NOMO-1 treated with DMSO at 0.1 percent for 48 hours (cell line): Measurements from ENCODE around the gene DDC.

Experiments used
- DNase-seq: peaks from one replicate; lab custom pipeline; 2025; ENCODE audit not compliant: unreplicated experiment; lab: John Stamatoyannopoulos, UW

Gene DDC

DNA sequence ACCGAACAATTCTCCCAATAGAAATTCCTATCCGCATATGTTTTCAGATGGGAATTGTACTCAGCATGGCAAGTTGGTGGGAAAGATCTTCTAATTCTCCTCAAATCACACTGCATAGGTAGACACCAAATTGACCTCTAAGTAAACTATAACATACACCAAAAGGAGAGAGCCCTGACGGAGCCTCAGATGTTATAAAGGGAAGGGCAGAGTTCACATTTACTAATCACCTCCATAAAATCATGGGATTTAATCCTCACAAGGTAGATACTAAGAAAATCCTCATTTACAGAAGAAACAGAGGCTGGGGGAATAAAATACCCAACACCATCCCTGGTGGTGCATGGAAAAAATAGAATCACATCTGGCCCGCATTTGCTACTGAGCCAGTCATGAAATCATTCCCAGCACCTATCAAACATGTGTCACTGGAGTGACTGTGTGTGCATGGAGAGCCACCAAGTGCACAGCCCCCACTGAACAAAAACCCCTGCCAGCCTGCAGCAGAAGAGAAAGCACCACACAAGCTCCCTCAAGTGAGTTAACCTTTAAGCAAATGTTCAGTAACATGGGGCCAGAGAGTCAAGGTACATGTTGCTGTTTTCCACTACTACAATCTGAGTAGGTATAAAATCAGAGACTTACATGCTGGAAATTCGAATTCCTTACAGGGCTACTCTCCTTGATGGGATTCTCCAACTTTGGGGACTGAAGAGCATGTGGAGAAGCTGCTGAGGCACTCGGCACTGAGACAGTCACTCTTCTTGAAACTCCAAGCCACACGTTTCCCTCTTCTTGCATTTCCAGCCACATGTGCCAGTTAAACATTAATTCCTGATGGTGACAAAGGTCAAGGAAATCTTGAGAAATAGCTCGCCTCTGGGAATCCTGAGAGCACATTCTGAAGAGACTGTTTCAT, at the start of gene DDC:
Gene DDC, minus strand, starts transcription at position 766 of the 919 bp plus-strand sequence. CDS start 21,320 bp downstream, outside the sequence.
- DNase-seq: no peak

DNA sequence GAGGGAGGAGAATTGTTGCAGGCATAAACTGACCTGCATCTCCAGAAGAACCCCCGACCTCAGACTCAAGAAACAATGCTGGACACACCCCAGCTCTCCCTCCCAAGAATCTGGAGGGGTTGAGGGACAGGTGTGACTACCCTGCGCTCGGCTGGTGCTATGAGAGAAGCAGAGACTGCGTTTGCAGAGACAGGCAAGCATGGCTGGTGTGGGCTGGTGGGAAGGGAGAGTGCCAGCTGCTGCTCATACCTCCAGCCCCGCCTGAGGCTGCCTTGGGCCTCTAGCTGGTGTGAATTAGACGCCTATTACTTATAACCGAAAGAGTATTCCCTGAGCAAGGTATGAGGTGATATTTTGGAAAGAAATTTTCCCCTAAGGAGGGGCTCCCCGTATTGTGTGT, 48.3 kb upstream of the DDC start:
- DNase-seq: no peak

- DNase-seq: no peak
Measured at GRCh38 chr7:50612704-50613103, 47.5 kb upstream of the DDC start.

- peak; percentile 93 for DNase-seq
Measured at GRCh38 chr7:50610521-50611277, 45.5 kb upstream of the DDC start.

GRCh38 chr7:50608196-50608906, 43.1 kb upstream of the DDC start:
- no peak for DNase-seq

DNA sequence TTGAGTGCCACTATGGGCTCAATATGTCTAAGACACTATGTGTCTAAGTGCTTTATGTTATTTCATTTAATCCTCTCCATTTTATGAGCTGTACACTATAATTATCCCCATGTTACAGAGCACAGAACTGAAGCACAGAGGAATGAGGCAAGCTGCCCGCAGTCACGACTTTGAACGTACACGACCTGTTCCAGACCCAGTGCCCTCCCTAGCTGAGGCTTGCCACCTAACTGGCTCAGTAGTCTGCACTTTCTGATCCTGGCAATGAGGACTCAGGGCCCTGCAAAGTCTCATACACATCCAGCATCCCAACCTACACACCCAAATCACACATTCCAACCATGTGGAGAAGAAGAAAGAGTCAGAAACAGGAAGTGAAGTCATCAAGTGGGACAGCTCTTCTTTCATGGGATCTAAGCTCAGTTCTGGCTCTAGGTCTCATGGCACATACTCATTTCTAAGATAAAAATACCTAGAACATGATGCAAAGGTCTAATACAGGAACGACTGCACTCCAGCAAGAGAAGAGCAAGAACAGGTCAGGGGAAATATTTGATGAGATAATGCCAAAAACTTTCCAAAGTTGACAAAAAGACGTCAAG, 42.4 kb upstream of the DDC start:
- no peak for DNase-seq

DNA sequence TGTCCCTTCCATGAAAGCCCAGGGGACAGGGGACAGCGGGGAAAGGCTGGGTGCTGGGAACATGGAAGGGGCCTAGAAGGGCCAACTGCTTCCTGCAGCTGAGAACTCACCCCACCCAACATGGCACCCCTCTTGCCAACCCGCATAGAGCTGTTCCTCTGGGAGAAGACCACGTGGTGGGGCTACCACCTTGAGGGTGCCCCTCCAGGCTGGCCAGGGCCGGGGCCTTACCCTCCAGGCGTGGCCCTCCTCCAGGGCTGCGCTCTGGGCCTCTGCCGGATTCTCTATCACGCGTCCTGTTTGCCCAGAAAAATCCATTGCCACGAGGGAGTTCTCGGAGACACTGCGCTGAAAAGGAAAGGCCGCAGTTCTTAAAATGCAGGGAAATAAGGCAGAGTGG, 39.9 kb upstream of the DDC start:
- no peak for DNase-seq

GRCh38 chr7:50603287-50603686, 38.1 kb upstream of the DDC start:
- DNase-seq: no peak

GRCh38 chr7:50599385-50599784, 34.2 kb upstream of the DDC start:
- no peak for DNase-seq

GRCh38 chr7:50598460-50599343, 33.5 kb upstream of the DDC start:
- DNase-seq: no peak

GRCh38 chr7:50596484-50596883, 31.3 kb upstream of the DDC start:
- no peak for DNase-seq

DNA sequence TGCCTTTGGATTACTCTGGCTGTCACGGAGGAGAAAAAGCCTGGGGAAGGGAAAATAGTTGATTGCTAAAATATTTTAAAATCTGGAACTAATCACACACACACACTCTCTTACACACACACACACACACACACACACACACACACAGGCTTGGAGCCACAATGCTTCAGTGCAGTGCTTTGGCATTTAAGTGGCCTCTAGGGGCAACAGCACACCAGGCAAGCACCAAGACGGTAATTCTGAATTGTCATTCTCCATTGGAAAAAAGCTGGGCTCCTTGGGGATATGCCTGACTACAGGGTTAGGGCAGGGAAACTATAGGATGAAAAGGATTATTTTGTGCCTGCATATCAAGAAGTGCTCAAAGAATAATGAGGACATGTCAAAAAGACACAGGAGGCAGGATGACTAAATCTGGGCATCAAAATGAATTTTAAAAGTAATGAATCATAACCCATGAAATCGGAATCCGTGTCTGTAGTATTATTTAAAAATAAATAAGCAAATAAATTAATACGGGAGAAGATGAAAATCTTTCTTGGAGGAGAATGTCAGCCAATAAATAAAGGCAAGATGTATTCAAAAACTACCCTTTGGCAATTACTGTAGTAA, 30.4 kb upstream of the DDC start:
- no peak for DNase-seq

DNA sequence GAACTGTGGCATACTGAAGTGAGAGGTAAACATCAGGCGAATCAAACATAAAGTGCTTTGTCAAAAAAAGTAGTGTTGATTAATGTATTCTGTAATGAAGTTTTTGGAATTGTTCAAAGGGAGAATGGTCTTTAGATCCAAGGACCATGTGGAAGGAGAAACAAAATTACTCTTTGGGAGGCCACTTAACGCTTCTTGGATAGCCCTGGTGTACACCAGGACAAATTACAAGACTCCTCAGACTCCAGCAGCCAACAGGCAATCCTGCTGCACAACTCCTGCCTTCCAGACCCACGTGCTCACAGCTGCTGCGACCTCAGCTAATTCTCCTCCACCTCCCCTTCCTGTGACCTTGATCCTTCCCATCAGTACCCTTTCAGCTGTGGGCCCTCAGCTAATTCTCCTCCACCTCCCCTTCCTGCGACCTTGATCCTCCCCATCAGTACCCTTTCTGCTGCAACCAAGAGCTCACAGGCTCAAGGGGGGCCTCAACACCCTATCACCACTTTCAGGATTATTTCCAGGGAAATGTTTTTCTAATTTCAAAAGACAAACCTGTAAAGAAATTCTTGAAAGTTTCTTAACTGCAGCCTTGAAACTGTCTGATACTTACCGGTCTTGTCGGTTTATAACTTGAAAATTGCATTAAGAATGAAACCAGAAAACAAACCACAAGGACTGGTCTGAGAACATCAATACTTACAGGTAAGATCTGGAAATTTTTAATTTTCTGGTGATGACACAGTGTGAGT, 29.7 kb upstream of the DDC start:
- DNase-seq: no peak

- DNase-seq: no peak
Measured at GRCh38 chr7:50594136-50594535, 28.9 kb upstream of the DDC start.

DNA sequence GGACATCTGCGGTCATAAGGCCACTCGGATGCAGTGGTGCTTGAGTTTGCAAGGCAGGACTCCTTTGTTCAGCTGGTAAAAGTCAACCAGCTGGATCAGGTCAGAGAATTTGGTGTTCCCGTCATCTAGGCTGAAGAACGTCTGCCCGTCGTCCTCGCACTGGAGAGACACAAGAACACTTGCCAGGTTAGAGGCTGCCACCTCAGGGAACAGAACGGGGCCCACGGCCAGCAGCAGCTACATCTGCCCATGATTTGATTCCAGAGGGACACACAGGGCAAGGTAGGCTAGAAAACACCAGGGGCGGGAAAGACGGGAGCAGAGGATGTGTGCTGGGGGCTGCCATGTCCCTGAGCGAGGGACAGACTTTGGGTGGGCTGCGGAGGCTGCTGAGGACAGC, 27.7 kb upstream of the DDC start:
- DNase-seq: no peak

DNA sequence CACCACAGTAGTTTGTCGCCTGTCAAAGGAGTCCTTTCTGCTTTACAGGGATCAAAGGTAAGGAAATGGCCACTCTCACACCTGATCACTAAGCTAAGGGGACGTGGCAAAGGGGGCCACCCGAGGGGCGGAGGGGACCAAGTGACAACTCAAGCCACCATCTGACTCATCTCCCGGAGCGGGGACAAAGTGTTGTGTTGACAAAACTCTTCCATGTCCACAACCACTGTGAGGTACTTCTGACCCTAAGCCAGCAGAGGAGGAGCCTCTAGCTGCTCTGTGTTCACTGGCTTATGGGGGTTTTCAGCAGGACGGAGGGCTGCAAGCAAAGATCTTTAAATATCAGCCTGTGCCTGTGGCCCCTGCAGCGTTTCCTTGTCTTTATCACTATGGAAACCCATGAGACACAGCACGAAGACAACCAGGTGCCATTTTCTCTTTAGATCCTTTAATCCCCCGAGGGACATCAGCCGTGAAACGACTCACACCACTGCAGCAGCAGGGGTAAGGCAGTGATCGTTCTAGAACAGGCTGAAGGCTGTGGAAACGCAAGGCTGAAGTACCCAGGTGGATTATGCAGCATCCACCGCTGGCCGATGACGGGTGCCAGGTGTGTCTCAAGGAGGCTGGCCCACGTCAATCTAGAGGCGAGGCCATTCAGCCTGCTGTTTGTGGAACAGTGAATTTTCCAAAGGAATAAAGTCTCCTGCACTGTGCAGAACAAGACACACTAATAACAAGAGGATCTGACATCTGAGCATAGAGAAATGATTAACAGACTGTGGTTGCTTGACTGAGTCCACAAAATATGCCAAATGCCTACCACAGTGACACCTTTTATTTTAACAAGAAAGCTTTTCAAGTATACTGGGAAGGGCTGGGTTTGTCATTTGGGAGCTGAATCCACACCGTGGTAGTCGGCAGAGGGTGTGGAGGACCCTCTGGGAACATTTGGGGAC, 26.6 kb upstream of the DDC start:
- DNase-seq: no peak

GRCh38 chr7:50591098-50591479, 25.9 kb upstream of the DDC start:
- DNase-seq: no peak

- no peak for DNase-seq
Measured at GRCh38 chr7:50590535-50590934, 25.3 kb upstream of the DDC start.
